ENCODE data around the gene C4B.
"Not testable (repeated sequence)": the region's sequence is repeated elsewhere in the genome, so short reads cannot be mapped to it uniquely, and the experiment has no call there.

C4B gene

DNA sequence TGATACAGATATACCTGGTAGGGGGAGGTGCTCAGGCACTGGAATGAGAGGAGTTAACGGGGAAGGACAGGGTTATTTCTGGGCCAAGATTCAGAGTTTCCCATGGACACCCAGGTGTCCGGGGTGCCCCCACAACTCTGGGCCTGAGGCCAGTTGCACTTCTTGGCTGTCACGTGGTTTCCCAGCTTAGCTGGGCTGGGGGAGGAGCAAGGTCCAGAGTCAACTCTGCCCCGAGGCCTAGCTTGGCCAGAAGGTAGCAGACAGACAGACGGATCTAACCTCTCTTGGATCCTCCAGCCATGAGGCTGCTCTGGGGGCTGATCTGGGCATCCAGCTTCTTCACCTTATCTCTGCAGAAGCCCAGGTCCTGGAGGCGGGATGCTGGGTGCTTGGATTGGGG, at the start of gene C4B:
C4B (plus strand) TSS at position 249 of the 400 bp plus-strand sequence; CDS start at position 300, 51 bp downstream.
- DNase-seq: not testable (repeated sequence)

DNA sequence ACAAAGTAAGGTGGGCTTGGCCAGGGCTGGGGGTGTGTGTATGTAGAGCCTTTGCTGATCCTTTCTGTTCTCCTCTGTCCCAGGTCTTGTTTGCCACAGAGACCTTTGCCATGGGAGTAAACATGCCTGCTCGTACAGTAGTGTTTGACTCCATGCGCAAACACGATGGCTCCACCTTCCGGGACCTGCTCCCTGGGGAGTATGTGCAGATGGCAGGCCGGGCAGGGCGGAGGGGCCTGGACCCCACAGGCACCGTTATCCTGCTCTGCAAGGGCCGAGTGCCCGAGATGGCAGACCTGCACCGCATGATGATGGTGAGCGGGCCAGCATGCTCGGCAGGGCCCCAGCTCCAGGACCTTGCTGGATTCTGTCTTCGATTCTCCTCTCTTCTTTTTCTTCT, 48.9 kb upstream of the C4B start:
- DNase-seq: no peak

DNA sequence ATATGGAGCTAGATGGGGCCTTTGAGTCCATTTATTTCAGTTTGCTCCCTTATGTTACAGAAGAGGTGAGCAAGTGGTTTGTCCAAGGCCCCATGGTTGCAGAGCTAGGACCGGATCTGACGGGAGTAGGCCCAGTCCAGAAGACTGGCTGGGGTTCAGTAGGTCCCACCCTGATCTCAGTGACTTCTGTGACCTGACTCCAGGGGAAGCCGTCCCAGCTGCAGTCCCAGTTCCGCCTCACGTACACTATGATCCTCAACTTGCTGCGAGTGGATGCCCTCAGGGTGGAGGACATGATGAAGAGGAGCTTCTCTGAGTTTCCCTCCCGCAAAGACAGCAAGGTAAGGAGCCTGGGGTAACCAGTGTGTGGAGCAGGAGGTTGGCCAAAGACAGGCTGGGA, 48.1 kb upstream of the C4B start:
- DNase-seq: no peak

DNA sequence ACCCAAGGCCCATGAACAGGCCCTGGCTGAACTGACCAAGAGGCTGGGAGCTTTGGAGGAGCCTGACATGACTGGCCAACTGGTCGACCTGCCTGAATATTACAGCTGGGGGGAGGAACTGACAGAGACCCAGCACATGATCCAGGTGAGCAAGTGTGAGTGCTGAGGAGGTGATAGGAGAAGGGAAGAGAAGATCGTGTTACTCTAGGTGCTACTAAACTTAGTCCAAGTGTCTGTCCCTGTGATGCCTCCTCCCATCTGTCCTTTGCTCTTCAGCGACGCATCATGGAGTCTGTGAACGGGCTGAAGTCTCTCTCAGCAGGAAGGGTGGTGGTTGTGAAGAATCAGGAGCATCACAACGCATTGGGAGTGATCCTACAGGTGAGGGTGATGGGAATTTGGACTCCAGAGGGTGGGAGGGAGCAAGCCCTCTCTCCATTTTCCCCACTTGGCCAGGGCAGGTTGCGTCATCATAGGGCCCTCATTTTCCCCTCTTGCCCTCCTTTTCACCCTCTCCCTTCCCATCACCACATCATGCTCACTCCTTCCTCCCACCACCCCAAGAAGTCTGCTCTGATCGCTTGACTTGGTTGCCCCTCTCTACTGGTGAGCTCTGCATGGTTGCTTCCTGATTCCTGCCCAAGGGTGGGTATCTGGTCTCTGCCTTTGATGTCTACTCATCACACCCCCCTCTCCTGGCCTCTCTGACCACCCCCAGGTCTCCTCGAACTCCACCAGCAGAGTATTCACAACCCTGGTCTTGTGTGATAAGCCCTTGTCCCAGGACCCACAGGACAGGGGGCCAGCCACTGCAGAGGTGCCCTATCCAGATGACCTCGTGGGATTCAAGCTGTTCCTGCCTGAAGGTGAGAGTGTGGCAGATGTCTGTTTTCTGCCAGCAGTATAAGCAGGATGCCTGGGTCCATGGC, 47.3 kb upstream of the C4B start:
- no peak for DNase-seq

DNA sequence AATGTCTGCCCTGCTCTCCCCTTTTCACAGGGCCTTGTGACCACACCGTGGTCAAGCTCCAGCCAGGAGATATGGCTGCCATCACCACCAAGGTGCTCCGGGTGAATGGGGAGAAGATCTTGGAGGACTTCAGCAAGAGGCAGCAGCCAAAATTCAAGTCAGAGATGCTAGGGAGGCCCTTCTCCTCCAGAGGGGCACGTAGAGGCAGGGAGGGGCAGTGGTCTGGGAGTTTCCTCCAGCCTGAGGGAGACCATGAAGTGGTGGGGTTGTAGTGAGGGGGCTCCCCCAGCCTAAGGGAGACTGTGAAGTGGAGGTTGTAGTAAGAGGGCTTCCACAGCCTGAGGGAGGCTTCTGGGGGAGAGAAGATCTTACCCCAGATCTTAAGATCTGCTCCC, 46.7 kb upstream of the C4B start:
- DNase-seq: no peak

DNA sequence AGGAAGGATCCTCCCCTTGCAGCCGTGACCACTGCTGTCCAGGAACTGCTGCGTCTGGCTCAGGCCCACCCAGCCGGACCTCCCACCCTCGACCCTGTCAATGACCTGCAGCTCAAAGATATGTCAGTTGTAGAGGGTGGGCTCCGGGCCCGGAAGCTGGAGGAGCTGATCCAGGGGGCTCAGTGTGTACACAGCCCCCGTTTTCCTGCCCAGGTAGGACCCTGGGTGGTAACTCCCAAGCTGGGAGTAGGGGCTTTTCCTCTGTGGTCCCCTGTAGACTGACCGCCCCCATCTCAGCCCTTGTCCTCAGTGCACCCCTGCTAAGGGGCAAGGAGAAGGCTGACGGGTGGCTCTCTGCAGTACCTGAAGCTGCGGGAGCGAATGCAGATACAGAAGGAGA, 46.3 kb upstream of the C4B start:
- DNase-seq: no peak

DNA sequence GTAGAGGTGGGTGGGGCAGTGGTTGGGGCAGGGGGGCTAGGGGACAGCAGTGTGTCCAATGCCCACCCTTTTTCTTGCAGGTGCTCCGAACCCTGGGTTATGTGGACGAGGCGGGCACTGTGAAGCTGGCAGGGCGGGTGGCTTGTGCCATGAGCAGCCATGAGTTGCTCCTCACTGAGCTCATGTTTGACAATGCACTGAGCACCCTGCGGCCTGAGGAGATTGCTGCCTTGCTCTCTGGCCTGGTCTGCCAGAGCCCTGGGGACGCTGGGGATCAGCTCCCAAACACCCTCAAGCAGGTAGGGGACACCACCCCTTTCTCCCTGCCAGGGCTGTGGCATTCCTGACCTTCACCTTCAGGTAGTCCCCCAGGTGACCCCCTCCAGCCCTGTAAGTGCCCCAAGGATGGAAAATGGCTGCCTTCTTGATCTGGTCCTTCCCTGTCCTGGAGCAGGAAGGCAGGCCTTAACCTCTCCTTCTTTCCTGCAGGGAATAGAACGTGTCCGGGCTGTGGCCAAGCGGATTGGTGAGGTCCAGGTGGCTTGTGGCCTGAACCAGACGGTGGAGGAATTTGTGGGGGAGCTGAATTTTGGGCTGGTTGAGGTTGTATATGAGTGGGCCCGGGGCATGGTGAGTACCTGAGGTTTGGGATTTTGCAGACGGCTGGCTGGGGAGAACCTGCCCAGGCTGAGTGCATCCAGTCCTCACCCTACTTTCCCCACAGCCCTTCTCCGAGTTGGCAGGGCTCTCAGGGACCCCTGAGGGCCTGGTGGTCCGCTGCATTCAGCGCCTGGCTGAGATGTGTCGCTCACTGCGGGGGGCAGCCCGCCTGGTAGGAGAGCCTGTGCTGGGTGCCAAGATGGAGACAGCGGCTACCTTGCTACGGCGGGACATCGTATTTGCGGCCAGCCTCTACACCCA, 45.5 kb upstream of the C4B start:
- DNase-seq: no peak

DNA sequence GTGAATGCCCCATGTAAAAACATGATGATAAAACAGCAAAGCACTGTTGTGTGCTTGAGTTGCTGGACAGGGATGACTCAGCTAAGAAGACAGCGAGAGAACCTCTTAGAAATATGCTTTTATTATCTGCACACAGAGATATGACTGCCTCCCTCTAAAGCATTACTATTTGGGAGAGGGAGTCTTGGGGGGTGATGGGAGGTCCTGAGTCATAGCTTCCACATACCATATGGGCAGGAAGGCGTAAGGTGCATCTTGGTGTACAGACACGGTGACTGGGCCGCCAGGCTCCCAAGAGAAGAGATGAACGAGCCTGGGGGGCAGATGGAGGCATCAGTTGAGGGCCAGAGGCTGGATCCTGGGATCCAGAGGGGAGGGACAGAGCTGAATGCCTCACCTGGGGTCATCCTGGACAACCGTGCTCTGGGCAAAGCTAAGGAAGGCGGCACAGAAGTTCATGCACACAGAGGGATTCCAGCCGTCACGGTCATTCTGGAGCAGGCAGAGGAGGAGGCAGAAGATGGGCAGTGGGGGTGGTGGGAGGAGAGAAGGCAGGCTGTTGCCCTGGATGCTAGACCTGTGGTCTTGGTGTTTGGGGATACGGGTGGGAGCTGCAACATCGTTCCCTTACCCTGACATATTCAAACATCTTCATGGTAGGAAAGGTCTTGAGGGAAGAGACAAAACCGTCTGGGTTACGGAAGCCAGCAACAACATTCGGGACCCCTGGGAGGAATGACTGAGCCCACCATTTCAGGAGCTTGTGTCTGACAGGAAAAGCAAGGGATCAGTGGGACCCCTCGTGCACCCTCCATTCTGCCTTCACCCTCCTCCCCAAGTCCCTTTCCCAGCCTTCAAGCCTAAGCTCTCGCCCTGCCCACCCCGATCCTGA, 44.6 kb upstream of the C4B start:
- no peak for DNase-seq

DNA sequence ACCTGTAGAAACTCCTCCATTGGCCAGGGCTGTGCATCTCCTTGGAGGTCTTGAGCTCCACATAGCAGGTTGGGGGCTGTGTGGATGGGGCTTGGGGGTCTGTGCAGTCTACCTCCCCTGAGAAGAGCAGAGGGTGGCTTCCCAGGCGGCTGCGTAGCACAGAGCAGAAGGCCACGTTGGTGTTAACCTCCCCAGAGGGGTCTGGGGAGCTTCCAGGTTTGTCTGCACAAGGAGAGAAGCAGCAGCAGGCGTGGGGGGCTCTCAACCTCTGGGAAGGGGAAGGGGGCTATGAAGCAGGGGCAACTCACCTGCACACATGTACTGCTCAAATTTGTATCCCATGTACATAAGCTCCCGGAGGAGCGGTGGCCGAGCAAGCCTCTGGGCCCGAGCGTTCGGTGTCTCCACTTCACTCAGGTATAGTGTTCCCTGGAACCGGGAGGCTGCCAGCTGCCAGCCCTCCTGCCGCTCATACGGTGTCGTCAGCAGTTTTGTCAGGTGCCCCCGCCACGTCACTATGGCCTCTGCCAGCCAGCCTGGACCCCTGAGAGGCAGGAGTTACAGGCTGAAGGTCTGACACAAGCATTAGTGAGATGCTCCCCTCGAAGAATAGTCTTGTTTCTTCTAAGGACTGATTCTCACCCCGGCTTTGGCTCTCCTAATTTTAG, 43.9 kb upstream of the C4B start:
- DNase-seq: no peak

DNA sequence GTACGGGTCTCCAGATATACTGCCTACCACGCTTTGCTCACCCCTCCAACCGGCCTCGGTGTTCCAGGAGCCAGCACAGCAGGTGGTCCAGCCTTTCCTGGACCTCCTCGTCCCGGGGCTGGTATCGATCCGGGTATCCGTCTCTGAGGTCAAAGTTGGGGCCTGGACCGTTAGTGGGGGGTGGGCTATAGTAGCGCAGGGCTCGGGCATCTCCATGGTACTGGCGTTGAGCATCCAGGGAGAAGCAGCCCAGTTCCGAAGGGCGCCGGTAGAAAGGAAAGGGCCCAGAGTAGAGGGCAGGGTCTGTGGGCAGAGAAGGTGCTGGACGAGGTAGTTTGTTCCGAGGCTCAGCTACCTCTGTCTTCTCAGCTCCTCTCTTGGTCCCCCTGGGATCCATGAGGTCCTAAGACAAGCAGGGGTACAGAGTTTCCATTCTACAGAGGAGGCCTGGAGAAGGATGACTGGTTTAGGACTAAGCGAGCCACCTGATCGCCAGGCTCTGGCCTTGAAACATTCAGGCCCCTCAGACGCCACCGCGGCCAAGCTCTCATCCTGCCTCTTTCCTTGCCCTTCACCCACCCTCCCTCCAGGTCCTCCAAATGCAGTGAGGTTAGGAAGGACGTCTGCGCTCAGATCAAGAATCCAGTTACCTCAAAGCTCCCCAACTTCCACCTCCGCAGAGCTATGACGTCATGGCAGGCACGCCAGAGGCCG, 43.2 kb upstream of the C4B start:
- peak; percentile 36 for DNase-seq

DNA sequence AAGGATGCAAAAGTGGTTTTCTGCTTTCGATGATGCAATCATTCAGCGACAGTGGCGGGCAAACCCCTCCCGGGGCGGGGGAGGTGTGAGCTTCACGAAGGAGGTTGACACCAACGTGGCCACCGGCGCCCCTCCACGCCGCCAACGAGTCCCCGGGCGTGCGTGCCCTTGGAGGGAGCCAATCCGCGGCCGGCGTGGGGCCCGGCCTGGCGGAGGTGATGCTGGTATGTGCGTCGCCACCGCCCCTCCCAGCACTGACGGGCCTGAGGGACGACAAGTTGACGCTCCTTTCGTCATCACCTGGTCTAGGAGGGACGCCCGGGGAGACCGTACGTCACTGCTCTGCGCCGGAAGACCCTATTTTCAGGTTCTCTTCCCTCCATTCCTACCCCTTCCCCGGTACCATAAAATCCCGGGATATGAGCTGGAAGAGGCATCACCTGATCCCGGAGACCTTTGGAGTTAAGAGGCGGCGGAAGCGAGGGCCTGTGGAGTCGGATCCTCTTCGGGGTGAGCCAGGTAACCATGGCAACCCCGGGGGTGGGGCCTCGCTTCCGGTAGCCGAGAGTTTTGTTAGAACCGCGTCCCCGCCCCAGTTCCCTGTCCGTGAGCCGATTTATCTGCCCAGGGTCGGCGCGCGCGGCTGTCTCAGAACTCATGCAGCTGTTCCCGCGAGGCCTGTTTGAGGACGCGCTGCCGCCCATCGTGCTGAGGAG, 42.4 kb upstream of the C4B start, which contains the start of gene DXO:
DXO (minus strand) TSS at position 146 of the 716 bp plus-strand sequence. CDS start 463 bp downstream, outside the sequence.
- DNase-seq: peak; percentile 99

DNA sequence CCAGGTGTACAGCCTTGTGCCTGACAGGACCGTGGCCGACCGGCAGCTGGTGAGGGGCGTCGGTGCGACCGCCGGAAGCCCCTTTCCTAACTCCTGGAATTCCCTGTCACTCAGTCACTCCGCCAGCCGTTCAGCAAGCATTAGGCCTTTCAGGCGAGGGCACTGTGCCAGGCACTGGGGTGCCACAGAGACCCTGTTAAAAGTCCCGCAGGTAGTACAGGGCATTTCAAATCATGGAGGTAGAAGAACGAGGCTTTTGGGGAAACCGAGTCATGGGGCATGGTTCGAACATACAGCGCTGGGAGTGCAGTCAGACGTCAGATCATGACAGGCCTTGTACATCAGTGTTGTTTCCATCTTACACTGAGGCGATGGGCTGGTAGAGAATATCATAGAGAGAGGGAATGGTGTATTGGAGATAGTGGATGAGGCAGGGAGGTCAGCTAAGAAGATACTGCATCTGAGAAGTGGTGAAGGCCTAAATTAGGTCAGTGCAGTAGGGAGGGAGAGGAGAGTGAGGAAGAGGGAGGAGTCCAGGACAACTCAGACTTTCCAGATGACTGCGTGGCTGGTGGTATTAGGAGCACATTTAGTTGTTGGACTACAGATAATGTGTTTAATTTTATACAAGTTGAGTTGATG, 41.8 kb upstream of the C4B start:
- DNase-seq: no peak

DNA sequence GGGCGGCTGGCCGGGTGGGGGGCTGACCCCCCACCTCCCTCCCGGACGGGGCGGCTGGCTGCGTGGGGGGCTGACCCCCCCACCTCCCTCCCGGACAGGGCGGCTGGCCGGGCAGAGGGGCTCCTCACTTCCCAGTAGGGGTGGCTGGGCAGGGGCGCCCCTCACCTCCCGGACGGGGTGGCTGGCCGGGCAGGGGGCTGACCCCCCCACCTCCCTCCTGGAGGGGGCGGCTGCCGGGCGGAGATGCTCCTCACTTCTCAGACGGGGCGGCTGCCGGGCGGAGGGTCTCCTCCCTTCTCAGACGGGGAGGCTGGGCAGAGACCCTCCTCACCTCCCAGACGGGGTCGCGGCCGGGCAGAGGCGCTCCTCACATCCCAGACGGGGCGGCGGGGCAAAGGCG, 38.5 kb upstream of the C4B start:
- not testable (repeated sequence) for DNase-seq

DNA sequence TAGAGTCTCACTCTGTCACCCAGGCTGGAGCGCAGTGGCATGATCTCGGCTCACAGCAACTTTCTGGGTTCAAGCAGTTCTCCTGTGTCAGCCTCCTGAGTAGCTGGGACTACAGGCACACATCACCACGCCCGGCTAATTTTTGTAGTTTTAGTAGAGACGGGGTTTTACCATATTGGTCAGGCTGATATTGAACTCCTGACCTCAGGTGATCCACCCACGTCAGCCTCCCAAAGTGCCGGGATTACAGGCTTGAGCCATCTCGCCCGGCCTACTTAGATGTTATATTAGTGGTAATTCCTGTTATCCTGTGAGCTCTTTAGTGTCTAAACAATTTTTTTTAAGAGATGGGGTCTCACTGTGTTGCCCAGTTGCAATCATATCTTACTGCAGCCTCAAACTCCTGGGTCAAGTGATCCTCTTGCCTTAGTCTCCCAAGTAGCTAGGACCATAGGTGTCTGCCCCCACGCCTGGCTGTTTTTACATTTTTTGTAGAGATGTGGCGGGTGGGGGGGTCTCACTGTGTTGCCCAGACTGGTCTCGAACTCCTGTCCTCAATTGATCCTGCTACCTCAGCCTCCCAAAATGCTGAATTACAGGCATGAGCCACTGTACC, 36.7 kb upstream of the C4B start:
- no peak for DNase-seq

DNA sequence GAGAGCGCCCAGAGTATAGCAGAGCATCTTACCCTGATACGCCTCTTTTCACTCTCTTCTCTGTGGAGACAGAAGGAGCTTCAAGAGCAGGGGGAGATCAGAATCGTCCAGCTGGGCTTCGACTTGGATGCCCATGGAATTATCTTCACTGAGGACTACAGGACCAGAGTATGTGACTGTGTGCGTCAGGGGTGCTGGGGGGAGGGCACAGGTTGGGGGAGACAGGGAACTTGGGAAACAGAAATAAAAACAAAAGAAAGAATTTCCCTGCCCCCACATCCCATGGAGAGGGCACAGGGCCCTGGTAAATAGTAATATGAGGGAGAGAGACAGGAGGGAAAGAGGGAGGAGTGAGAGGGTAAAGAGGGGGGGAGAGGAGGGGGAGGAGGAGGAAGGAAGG, 35.8 kb upstream of the C4B start:
- DNase-seq: no peak

DNA sequence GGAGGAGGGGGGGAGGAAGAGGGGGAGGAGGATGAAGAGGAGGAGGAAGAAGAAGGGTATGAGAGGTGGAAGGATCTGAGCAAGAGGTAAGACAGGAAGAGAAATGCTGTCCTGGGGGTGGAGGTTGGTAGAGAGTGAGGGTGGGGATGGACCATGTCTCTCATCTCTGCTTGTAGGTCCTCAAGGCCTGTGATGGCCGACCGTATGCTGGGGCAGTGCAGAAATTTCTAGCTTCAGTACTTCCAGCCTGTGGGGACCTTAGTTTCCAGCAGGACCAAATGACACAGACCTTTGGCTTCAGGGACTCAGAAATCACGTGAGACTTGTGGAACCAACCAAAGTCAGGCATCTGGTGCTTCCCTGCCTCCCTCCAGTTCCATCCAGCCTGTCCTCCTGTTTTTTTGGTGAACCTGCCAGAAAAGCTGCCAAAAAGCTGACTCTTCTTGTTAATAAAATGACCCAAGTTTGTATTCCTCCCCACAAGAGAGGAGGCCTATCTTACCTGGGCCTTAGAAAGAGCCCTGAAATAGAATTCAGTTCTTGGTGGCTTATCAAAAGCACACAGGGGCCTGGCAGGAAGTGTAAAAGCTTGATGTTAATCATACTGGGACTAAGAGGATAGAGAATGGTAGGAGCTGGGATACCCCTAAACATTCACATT, 35.2 kb upstream of the C4B start:
- no peak for DNase-seq

DNA sequence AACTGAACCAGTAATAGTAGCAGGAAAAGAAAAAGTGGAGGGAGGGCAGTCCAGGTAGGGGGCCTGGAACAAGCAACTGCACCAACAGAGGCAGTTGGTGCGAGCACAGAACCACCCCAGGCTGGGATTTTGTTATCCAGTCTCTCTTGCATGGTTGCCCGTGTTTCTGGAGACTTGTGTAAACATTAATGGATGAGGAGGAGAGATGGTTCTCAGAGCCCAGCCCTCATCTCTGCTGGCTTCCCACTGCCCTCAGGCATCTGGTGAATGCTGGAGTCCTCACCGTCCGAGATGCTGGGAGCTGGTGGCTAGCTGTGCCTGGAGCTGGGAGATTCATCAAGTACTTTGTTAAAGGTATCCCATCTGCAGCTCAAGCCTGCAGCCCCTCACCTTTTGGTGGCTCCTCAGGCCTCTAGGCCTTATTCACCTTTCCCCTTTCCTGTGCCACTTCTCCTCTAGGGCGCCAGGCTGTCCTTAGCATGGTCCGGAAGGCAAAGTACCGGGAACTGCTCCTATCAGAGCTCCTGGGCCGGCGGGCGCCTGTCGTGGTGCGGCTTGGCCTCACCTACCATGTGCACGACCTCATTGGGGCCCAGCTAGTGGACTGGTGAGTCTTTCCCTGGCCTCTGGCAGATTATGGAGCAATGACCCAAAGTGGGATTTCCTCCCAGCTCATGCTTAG, 34.3 kb upstream of the C4B start:
- DNase-seq: not testable (repeated sequence)

DNA sequence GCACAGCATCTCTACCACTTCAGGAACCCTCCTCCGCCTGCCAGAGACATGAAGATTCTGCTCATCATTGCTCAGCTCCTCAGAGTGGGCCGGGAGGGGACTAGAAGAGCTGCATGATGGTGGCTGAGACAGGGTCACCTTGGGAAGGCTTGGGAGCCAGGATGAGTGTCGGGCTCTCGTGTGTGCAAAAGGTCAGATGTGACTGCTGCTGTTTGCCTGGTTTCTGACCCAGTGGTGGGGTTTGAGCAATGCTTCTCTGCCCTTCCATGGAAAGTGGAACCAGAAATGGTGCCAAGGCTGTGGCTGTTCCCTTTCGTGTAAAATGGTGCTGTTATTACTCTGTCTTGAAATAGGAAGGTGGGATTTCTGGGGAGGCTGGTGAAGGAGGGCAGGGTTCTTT, 33.6 kb upstream of the C4B start:
- DNase-seq: not testable (repeated sequence)
